Kidney capillary endothelial cell (primary cell): Measurements from ENCODE around the gene KIF14.
"Not testable (repeated sequence)": the region's sequence is repeated elsewhere in the genome, so short reads cannot be mapped to it uniquely, and the experiment has no call there.

ENCODE experiments used
- DNase-seq: peaks from one replicate; pipeline ENCODE4 v3.0.0-alpha.2; 2018; ENCODE audit warnings: low spot score

KIF14 gene

GRCh38 chr1:200546577-200546976 lies 74.0 kb downstream of the KIF14 start:
- no peak for DNase-seq

- no peak for DNase-seq
Measured at GRCh38 chr1:200542162-200542561, 78.4 kb downstream of the KIF14 start.

GRCh38 chr1:200540281-200540680 lies 80.3 kb downstream of the KIF14 start:
- DNase-seq, result no peak

- DNase-seq, result no peak
Measured at GRCh38 chr1:200538179-200538578, 82.4 kb downstream of the KIF14 start.

- DNase-seq, result peak; percentile 31
Measured at GRCh38 chr1:200535605-200536004, 84.9 kb downstream of the KIF14 start.

GRCh38 chr1:200530623-200531261 lies 89.8 kb downstream of the KIF14 start:
- DNase-seq, result no peak

- no peak for DNase-seq
Measured at GRCh38 chr1:200528858-200529606, 91.5 kb downstream of the KIF14 start.

- DNase-seq, result no peak
Measured at GRCh38 chr1:200527670-200528069, 92.9 kb downstream of the KIF14 start.

GRCh38 chr1:200526709-200527612 lies 93.6 kb downstream of the KIF14 start:
- no peak for DNase-seq

GRCh38 chr1:200525090-200525987 lies 95.2 kb downstream of the KIF14 start:
- no peak for DNase-seq

- DNase-seq, result not testable (repeated sequence)
Measured at GRCh38 chr1:200524551-200524950, 96.0 kb downstream of the KIF14 start.

GRCh38 chr1:200524092-200524491 lies 96.5 kb downstream of the KIF14 start:
- DNase-seq, result no peak

GRCh38 chr1:200520735-200521134 lies 99.8 kb downstream of the KIF14 start:
- DNase-seq, result no peak

- no peak for DNase-seq
Measured at GRCh38 chr1:200518524-200518923, 102.0 kb downstream of the KIF14 start.

GRCh38 chr1:200512191-200512590 lies 108.4 kb downstream of the KIF14 start:
- DNase-seq, result peak; percentile 26

GRCh38 chr1:200510228-200510623 lies 110.3 kb downstream of the KIF14 start:
- DNase-seq, result peak; percentile 84

- no peak for DNase-seq
Measured at GRCh38 chr1:200506471-200506870, 114.1 kb downstream of the KIF14 start.

GRCh38 chr1:200505257-200505656 lies 115.3 kb downstream of the KIF14 start:
- DNase-seq, result no peak
